Breast epithelium (tissue), 3 donors: Measurements from ENCODE around the gene CCDC170.

ENCODE experiments used
- POLR2A ChIP-seq: fragments of 450-650 bp; IDR thresholded peaks from one replicate; pipeline ENCODE4 v1.6.1; 2016; ENCODE audit warnings: antibody characterized with exemption, mild to moderate bottlenecking, moderate library complexity
- POLR2AphosphoS5 ChIP-seq, 3 donors: sonication (generic); formaldehyde crosslinking; IDR thresholded peaks; one replicate each; pipeline ENCODE4 v1.6.1; 2017; ENCODE audit warnings: antibody characterized with exemption in 3 of 3
- TF ChIP-seq, protein P1 (sequence below), 3 donors: fragments of 450-650 bp; IDR thresholded peaks; one replicate each; pipeline ENCODE4 v1.5.1; 2016 to 2017; ENCODE audit warnings: antibody characterized with exemption in 3 of 3, mild to moderate bottlenecking in 3 of 3, moderate library complexity in 3 of 3

DNA sequence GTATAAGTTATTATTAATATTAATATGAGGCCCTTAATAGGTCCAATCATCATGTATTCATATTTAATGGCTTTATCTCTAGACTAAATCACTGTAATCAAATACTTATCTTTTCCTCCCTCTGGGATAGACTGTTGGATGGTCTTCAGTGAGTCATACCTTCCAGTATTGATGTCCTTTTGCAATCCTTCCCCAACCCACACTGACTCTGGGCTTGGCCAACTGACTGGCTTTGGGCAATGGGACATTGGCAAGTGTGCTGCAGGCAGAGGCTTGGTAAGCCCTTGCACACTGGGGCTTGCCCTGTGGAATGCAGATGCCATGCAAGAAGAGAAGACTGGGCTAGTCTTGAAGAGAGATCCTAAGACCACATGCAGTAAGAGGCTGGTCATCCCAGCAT lies 136.6 kb downstream of the CCDC170 start:
- TF ChIP-seq, protein P1, sequence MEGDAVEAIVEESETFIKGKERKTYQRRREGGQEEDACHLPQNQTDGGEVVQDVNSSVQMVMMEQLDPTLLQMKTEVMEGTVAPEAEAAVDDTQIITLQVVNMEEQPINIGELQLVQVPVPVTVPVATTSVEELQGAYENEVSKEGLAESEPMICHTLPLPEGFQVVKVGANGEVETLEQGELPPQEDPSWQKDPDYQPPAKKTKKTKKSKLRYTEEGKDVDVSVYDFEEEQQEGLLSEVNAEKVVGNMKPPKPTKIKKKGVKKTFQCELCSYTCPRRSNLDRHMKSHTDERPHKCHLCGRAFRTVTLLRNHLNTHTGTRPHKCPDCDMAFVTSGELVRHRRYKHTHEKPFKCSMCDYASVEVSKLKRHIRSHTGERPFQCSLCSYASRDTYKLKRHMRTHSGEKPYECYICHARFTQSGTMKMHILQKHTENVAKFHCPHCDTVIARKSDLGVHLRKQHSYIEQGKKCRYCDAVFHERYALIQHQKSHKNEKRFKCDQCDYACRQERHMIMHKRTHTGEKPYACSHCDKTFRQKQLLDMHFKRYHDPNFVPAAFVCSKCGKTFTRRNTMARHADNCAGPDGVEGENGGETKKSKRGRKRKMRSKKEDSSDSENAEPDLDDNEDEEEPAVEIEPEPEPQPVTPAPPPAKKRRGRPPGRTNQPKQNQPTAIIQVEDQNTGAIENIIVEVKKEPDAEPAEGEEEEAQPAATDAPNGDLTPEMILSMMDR (IDR thresholded peaks at IDR 0.05), result no peak
- no peak for TF ChIP-seq POLR2A
- TF ChIP-seq POLR2AphosphoS5 (IDR thresholded peaks at IDR 0.05), result no peak
